ENCODE results near the gene CCDC144A.
"Not testable (repeated sequence)": the region's sequence is repeated elsewhere in the genome, so short reads cannot be mapped to it uniquely, and the experiment has no call there.

Gene CCDC144A

DNA sequence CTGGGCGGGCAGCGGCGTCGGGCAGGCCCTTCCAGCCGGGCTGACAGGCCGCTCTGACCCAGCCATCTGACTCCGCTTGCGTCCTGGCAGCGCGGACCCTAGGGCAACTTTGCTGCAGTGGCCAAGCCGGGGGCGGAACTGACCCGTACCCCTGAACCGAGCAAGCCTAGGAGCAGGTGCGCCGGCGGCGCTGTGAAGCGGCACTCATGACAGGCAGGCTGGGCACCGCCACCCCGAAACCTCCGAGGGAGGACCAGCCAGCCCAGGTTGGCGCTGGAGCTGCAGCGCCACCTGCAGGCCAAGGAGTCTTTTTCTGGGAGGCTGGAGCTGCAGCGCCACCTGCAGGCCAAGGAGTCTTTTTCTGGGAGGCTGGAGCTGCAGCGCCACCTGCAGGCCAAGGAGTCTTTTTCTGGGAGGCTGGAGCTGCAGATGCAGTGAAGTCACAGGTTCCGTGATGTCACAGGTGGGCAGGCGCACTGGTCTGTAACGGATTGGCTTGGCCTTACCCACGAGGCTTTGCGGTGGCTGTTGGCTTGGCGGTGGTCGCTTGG is at the start of gene CCDC144A:
TSS of gene CCDC144A (plus strand) at position 511 of the 551 bp plus-strand sequence. CDS start 160 bp downstream, outside the sequence.
- peak in 1 of 2 donors; percentile 30 for DNase-seq (ENCODE audit: low read depth in 2 of 2)

- DNase-seq (ENCODE audit: low read depth in 2 of 2), result no peak
Measured at GRCh38 chr17:16649585-16649984, 40.5 kb upstream of the CCDC144A start.

- DNase-seq (ENCODE audit: low read depth in 2 of 2), result no peak
Measured at GRCh38 chr17:16652252-16652651, 37.8 kb upstream of the CCDC144A start.

DNA sequence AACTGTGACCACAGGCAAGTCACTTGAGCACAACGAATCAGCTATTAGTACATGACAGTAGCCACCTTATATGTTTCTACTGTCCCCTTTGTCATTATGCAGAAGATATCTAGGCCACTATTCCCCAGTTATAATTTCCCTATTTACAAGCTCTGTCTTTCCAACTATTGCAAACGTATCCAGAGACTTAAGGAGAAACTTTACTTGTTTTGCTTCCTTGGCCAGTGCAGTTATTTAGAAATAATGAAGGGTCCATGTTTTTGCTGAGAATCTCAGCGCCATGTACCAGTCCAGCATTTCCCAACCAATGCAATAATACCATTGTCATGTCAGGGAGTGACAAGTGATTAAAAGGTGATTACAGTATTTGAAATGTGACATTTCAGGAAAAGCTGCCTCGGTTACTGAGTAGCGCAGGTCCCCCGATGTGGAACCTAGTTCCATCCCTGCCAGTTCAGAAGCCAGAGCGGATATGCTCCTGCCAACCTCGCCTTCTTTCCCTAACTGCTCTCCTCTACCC is 37.1 kb upstream of the CCDC144A start:
- DNase-seq (ENCODE audit: low read depth in 2 of 2), result no peak

GRCh38 chr17:16653367-16654041 is 36.5 kb upstream of the CCDC144A start, which contains the start of gene ZNF624:
ZNF624 (minus strand) TSS chr17:16653850.
- DNase-seq (ENCODE audit: low read depth in 2 of 2), result peak; percentile 67 to 75

DNA sequence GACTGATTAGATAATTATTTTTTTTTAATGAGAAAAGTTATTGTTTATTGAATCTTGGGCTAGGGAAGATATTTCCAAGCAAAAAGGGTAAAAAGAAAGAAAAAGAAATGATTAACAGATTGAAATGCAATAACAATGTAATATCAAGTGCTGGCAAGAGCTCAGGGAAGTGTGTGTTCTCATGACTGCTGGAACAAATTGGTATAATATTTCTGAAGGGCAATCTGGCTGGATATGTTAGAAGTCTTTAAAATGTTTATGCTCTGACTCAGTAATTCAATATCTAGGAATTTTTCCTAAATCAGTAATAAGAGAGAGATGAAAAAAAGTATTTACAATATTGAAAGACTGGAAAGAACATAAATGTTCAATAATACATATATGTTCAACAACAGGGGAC is 28.8 kb upstream of the CCDC144A start:
- no peak for DNase-seq (ENCODE audit: low read depth in 2 of 2)

DNA sequence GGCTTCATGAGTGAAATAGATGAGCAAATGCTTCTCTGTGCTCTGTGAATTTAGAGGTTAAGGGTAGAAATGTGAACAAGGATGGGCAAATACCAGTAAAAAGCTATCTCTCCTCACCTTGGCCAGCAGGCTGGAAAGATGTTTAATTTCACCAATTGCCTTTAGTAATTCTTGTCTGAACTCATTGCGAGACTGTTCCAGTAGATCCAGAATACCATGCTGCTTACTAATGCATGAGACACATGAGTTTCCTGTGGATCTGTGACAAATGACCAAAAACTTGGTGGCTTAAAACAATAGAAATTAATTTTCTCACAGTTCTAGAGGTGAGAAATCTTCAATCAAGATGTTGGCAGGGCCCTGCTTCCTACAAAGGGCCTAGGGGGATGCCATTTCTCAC is 27.1 kb upstream of the CCDC144A start:
- no peak for DNase-seq (ENCODE audit: low read depth in 2 of 2)

- not testable (repeated sequence) for DNase-seq (ENCODE audit: low read depth in 2 of 2)
Measured at GRCh38 chr17:16666553-16666906, 23.5 kb upstream of the CCDC144A start.

GRCh38 chr17:16666907-16667636 is 23.0 kb upstream of the CCDC144A start:
- DNase-seq (ENCODE audit: low read depth in 2 of 2), result not testable (repeated sequence)

DNA sequence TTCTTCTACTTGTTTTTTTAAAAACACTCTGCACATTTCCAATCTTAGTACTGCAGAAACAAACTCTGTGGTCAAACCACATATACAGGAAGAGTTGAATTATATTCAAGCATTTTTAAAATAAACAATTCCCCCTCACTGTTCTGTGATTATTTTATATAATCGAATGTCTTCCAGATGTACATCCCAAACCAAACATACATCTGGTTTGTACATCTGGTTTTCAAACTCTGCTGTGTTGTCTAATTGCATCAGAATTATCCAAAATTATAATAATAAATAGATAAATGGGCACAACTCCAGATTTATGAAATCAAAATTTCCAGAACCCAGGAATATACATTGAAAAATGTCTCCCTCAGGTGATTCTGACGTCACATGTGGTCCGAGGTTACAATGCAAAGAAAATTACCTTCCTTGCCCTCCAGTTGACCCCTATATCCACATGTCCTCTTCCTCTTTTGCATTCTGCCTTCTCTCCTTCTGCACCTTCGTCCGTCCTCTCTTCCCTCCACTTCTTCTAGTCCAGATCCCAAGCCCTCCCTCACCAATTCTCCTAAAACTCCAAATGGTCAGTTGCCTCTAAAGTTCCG is 13.3 kb upstream of the CCDC144A start:
- no peak for DNase-seq (ENCODE audit: low read depth in 2 of 2)

- not testable (repeated sequence) for DNase-seq (ENCODE audit: low read depth in 2 of 2)
Measured at GRCh38 chr17:16683290-16684138, 6.5 kb upstream of the CCDC144A start.

DNA sequence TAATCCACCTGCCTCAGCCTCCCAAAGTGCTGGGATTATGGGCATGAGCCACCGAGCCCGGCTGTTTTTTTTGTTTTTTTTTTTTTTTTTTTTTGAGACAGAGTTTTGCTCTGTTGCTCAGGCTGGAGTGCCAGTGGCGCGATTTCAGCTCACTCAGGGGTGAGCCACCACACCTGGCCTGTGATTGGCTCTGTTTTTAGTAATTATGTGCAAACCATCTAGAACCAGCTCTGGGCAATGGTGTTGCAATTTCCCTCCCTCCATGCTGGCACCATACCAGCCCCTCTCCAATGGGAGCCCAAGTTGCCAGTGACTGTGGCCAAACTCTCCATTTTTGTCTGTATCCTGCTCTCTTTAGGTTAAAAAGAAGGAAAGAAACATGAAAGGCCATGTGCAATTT is 4.0 kb upstream of the CCDC144A start:
- not testable (repeated sequence) for DNase-seq (ENCODE audit: low read depth in 2 of 2)

DNA sequence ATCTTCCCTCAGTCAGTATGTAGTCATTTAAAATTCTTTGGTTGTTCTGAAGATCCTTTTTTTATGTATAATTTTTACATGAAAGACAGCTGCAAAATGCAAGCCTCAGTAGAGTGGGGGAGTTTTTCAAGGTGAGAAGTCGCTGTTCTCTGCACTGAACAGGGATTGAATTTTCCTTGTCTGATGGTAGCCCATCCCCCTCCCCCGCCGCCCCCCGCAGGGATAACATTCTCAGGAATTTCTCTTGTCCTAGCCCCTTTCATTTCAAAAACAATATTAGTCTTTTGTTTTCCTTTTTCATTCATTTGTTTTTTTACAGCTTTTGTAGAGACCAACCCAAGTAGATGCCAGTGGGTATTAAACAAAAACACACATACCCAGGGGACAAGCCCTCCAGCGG is 2.9 kb upstream of the CCDC144A start:
- not testable (repeated sequence) for DNase-seq (ENCODE audit: low read depth in 2 of 2)

- DNase-seq (ENCODE audit: low read depth in 2 of 2), result not testable (repeated sequence)
Measured at GRCh38 chr17:16690447-16690846, 406 bp downstream of the CCDC144A start.

DNA sequence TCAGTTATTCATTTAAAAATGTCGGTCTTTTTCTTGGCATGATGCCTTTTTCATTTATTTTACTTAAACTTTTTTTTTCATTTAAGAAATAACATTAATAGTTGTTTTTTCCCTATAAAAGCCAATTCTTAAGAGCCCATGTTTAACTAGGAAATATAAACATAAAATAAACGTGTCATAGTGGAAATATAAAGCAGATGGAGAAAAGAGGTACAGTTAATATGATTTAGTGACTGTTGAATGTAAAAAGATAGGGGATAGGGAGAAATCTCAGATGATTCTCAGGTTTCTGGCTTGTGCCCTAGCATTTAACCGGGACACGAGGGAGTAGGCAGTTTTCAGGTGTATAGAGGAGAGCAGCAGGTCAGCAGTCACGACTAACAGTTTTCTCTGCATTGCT is 7.6 kb downstream of the CCDC144A start:
- not testable (repeated sequence) for DNase-seq (ENCODE audit: low read depth in 2 of 2)

- not testable (repeated sequence) for DNase-seq (ENCODE audit: low read depth in 2 of 2)
Measured at GRCh38 chr17:16745492-16746203, 55.6 kb downstream of the CCDC144A start.

DNA sequence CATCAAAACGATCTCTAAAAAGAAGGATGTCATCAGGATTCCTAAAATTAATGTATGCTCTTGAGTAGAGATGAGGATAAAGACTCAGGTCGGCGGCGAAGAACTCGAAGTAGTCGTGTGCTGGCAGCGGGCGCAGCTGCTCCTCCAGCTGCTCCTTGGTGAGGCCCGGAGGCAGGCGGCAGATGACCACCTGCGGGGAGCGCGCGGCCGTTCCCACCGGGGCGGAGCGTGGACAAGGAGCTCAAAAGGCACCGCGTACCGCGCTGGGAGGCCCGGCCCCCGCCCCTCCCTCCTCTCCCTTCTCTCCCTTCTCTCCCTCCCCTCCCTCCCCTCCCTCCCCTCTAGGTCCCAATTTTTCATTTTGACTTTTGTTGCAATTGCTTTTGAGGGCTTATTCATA is 56.5 kb downstream of the CCDC144A start:
- DNase-seq (ENCODE audit: low read depth in 2 of 2), result not testable (repeated sequence)

- not testable (repeated sequence) for DNase-seq (ENCODE audit: low read depth in 2 of 2)
Measured at GRCh38 chr17:16750515-16750914, 60.5 kb downstream of the CCDC144A start.

DNA sequence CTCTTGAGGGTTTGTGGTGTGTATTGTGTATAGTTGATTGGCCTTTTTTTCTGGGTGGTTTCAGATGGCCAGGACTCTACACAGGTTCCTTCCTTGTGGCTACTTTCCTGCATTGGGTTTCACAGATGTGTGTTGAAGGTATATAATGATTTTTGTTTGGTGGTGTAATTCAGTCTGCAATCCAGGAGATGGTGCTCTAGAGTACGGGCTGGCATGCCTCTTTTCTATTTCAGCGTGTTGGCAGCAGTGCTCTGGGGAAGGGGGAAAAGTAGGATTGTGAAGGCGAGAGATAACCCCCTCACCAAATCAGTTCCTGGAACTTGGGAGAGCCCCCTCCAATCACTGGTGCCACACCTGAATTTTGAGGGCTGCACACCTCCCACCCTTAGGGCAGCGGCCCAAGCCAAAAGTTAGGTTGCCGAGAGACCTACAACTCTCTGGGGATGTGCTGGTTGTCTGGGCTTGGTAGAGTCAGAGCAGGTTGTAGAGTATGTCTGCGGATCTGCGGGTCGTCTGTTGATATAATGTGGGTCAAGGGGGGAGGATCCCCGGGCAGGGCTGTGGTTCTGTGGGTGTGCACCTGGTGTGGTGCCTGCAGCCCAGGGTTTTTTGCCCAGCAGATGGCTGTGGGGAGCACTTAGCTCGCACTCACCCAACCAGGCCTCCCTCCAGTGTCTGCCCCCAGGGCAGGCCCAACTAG is 61.3 kb downstream of the CCDC144A start:
- not testable (repeated sequence) for DNase-seq (ENCODE audit: low read depth in 2 of 2)

DNA sequence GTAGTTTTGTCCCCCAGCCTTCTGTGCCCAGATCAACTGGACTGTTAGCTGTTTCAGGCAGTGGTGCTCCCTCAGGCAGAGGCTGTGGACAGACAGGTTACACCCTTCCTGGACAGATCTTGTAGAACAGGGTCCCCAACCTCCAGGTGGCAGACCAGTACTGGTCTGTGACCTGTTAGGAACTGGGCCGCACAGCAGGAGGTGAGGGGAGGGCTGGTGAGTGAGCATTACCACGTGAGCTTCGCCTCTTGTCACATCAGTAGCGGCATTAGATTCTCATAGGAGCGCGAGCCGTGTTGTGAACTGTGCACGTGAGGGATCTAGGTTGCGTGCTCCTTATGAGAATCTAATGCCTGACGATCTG is 61.9 kb downstream of the CCDC144A start:
- not testable (repeated sequence) for DNase-seq (ENCODE audit: low read depth in 2 of 2)
